ENCODE results near the gene PCDHGA8. TPM values are rescaled to one million over a fixed set of nuclear protein-coding genes. Genes with fewer than 3 reads are reported as not detected.

PCDHGA8 gene
- total RNA-seq, 1 experiment from 2014 or later, result not detected

GRCh38 chr5:141431286-141431685 is 38.9 kb downstream of the PCDHGA8 start:
- ATAC-seq, result no peak
- no peaks in the 10 kb centered on the region for H3K36me3 ChIP-seq (ENCODE audit: control insufficient read depth in 1 of 2, insufficient read depth in 2 of 2, low read length in 2 of 2)

More at GRCh38 chr5:141431286-141431685, 38.9 kb downstream of the PCDHGA8 start:
- H3K27ac ChIP-seq (ENCODE audit: low read depth, low read length), result no peak overlapping the region
- H3K9ac ChIP-seq (ENCODE audit: low read length), result no peak overlapping the region
- TF ChIP-seq SRF (IDR thresholded peaks at IDR 0.05; ENCODE audit: low read depth) (no peak), RAD21 (IDR thresholded peaks at IDR 0.05; ENCODE audit: low read depth) (no peak), FOSL1 (IDR thresholded peaks at IDR 0.05; ENCODE audit: low read depth) (no peak), YY1 (IDR thresholded peaks at IDR 0.05; ENCODE audit: extremely low read depth, insufficient replicate concordance, low read depth, low read length) (no peak), ZFX (IDR thresholded peaks at IDR 0.05) (no peak), SP1 (IDR thresholded peaks at IDR 0.05; ENCODE audit: low read depth) (no peak), ATF3 (IDR thresholded peaks at IDR 0.05) (no peak), MAX (IDR thresholded peaks at IDR 0.05) (no peak), ZBTB33 (IDR thresholded peaks at IDR 0.05; ENCODE audit: extremely low read depth, insufficient replicate concordance, low read length) (no peak), REST (IDR thresholded peaks at IDR 0.05; ENCODE audit: low read depth) (no peak), POLR2A (IDR thresholded peaks at IDR 0.05; ENCODE audit: borderline replicate concordance, extremely low read depth, insufficient read depth, insufficient read length) (no peak), CTCF (IDR thresholded peaks at IDR 0.05 in 2 of 3, conservative IDR thresholded peaks at IDR 0.05 in 1 of 3; ENCODE audit: borderline replicate concordance in 1 of 3, insufficient read depth in 1 of 3, low read depth in 2 of 3, low read length in 2 of 3) (no peak), EGR1 (IDR thresholded peaks at IDR 0.05; ENCODE audit: low read depth) (no peak), TCF7L2 (IDR thresholded peaks at IDR 0.05; ENCODE audit: borderline replicate concordance, extremely low read depth, insufficient read depth, insufficient read length) (no peak)
- no peak overlapping the region for H3K4me2 ChIP-seq (ENCODE audit: low read length)
- BruUV-seq (replicated peaks), result no TSS peak
- H2AFZ ChIP-seq (ENCODE audit: low read depth, low read length, poor library complexity, severe bottlenecking), result no peak overlapping the region
- POLR2A ChIA-PET, result no interaction called here
- no peaks in the 10 kb centered on the region for H3K9me2 ChIP-seq (ENCODE audit: insufficient read depth)
- DNase-seq (ENCODE audit: low read depth, low spot score), result no peak
- H4K20me1 ChIP-seq (ENCODE audit: insufficient read depth), result no peaks in the 10 kb centered on the region
- peaks cover 0 to 8% of the 10 kb centered on the region in 2 experiments; a peak in 2 of 4 replicates for H3K9me3 ChIP-seq (ENCODE audit: control insufficient read depth in 1 of 2, insufficient read depth in 1 of 2, low read depth in 1 of 2, low read length in 2 of 2)
- CTCF ChIA-PET, result interaction anchor here (1.5 kb wide), 1 partner anchor 19 kb away, joined by 4 read pairs; the partner anchor contains the start of gene PCDHGA10
- RAD21 ChIA-PET (ENCODE audit: low non-redundant PET in 1 of 2, low total read pairs in 2 of 2, uncharacterized antibody in 2 of 2, unreplicated experiment in 2 of 2), result no interaction called here
- no peaks in the 10 kb centered on the region for H3K79me2 ChIP-seq (ENCODE audit: insufficient read depth, low read length)
- intact Hi-C loops (cut with micrococcal nuclease), result no loop called here
- H3K4me1 ChIP-seq (ENCODE audit: control insufficient read depth in 1 of 2, insufficient read depth in 2 of 2, low read length in 2 of 2), result no peaks in the 10 kb centered on the region
- H3K27me3 ChIP-seq (ENCODE audit: insufficient read depth, low read length), result no peaks in the 10 kb centered on the region
- no peak overlapping the region for H3K4me3 ChIP-seq (replicated peaks in 1 of 2; ENCODE audit: low read depth in 1 of 2, low read length in 2 of 2)

All from HCT116 (cell line).